T-helper 2 cell treated with Interferon-gamma antibody and Interleukin-4, amounts not matched to agents 5 μg/mL and 100 μg/mL, for 36 hours (primary cell): ENCODE measurements around the gene HEXB.
A peak's percentile ranks its signal among the peaks of the same experiment; 100 is the strongest.

Experiments used
- DNase-seq: peaks from one replicate; pipeline ENCODE4 v3.0.0; 2021; ENCODE audit warnings: low spot score
- H3K27ac Mint-ChIP-seq: one replicate; pipeline ENCODE4 v1.8.0; 2021; ENCODE audit warnings: mild to moderate bottlenecking, mixed read lengths
- H3K27me3 Mint-ChIP-seq: one replicate; pipeline ENCODE4 v1.8.0; 2021; ENCODE audit warnings: low read depth, mixed read lengths
- H3K36me3 Mint-ChIP-seq: one replicate; pipeline ENCODE4 v1.8.0; 2021; ENCODE audit warnings: low read depth, mixed read lengths
- H3K4me1 Mint-ChIP-seq: one replicate; pipeline ENCODE4 v1.8.0; 2021; ENCODE audit warnings: low read depth, mixed read lengths
- H3K4me3 Mint-ChIP-seq: one replicate; pipeline ENCODE4 v1.8.0; 2022; ENCODE audit warnings: mild to moderate bottlenecking, moderate library complexity, mixed read lengths
- H3K9me3 Mint-ChIP-seq: one replicate; pipeline ENCODE4 v1.8.0; 2021; ENCODE audit warnings: mixed read lengths

Gene HEXB

GRCh38 chr5:74684900-74685851 lies at the start of gene HEXB:
HEXB (plus strand) TSS chr5:74685233; CDS start chr5:74685261, 28 bp downstream.
- peaks cover 15% of the 10 kb centered on the region for H3K36me3 Mint-ChIP-seq
- H3K9me3 Mint-ChIP-seq = no peaks in the 10 kb centered on the region
- H3K4me3 Mint-ChIP-seq = peak within 1 kb of the TSS; percentile 83
- peaks cover 17% of the 10 kb centered on the region for H3K4me1 Mint-ChIP-seq
- H3K27me3 Mint-ChIP-seq = peaks cover 17% of the 10 kb centered on the region
- DNase-seq = peak; percentile 89
- H3K27ac Mint-ChIP-seq = peak within 1 kb of the TSS; percentile 64

GRCh38 chr5:74636149-74636548 lies 48.9 kb upstream of the HEXB start:
- no peak for DNase-seq
- no peaks in the 10 kb centered on the region for H3K36me3 Mint-ChIP-seq
- H3K4me3 Mint-ChIP-seq = no peak overlapping the region
- no peak overlapping the region for H3K27ac Mint-ChIP-seq
- H3K27me3 Mint-ChIP-seq = peaks cover 45% of the 10 kb centered on the region
- H3K9me3 Mint-ChIP-seq = no peaks in the 10 kb centered on the region
- peaks cover 20% of the 10 kb centered on the region for H3K4me1 Mint-ChIP-seq

GRCh38 chr5:74636552-74636951 lies 48.5 kb upstream of the HEXB start:
- Mint-ChIP-seq H3K4me3 (no peak overlapping the region), H3K27ac (no peak overlapping the region), H3K27me3 (peaks cover 48% of the 10 kb centered on the region), H3K36me3 (no peaks in the 10 kb centered on the region), H3K9me3 (no peaks in the 10 kb centered on the region), H3K4me1 (peaks cover 22% of the 10 kb centered on the region)
- DNase-seq = no peak

- H3K27me3 Mint-ChIP-seq = peaks cover 65% of the 10 kb centered on the region
- H3K4me3 Mint-ChIP-seq = no peak overlapping the region
- H3K36me3 Mint-ChIP-seq = no peaks in the 10 kb centered on the region
- DNase-seq = no peak
- H3K9me3 Mint-ChIP-seq = no peaks in the 10 kb centered on the region
- H3K27ac Mint-ChIP-seq = no peak overlapping the region
- peaks cover 21% of the 10 kb centered on the region for H3K4me1 Mint-ChIP-seq
Measured at GRCh38 chr5:74638544-74638969, 46.5 kb upstream of the HEXB start.

GRCh38 chr5:74638970-74639806 lies 45.8 kb upstream of the HEXB start:
- no peak for DNase-seq
- H3K4me3 Mint-ChIP-seq = peak overlapping the region; percentile 81
- H3K9me3 Mint-ChIP-seq = no peaks in the 10 kb centered on the region
- peaks cover 21% of the 10 kb centered on the region for H3K4me1 Mint-ChIP-seq
- peaks cover 69% of the 10 kb centered on the region for H3K27me3 Mint-ChIP-seq
- H3K36me3 Mint-ChIP-seq = no peaks in the 10 kb centered on the region
- H3K27ac Mint-ChIP-seq = no peak overlapping the region

- Mint-ChIP-seq H3K27me3 (peaks cover 69% of the 10 kb centered on the region), H3K36me3 (no peaks in the 10 kb centered on the region), H3K4me3 (peak overlapping the region; percentile 81), H3K27ac (no peak overlapping the region), H3K4me1 (peaks cover 21% of the 10 kb centered on the region), H3K9me3 (no peaks in the 10 kb centered on the region)
- no peak for DNase-seq
Measured at GRCh38 chr5:74639807-74640449, 45.1 kb upstream of the HEXB start.

GRCh38 chr5:74640450-74640953 lies 44.5 kb upstream of the HEXB start, which contains the start of gene ENC1:
ENC1 (minus strand) TSS chr5:74640728; CDS start chr5:74636485, 4,243 bp downstream.
- Mint-ChIP-seq H3K4me1 (peaks cover 21% of the 10 kb centered on the region), H3K36me3 (no peaks in the 10 kb centered on the region), H3K4me3 (peak within 1 kb of the TSS; percentile 81), H3K27ac (no peak within 1 kb of the TSS), H3K9me3 (no peaks in the 10 kb centered on the region), H3K27me3 (peaks cover 75% of the 10 kb centered on the region)
- DNase-seq = peak; percentile 76

GRCh38 chr5:74640954-74641734 lies 43.9 kb upstream of the HEXB start:
- peak overlapping the region; percentile 81 for H3K4me3 Mint-ChIP-seq
- H3K27me3 Mint-ChIP-seq = peaks cover 75% of the 10 kb centered on the region
- no peaks in the 10 kb centered on the region for H3K9me3 Mint-ChIP-seq
- no peaks in the 10 kb centered on the region for H3K36me3 Mint-ChIP-seq
- peaks cover 21% of the 10 kb centered on the region for H3K4me1 Mint-ChIP-seq
- DNase-seq = peak; percentile 40
- no peak overlapping the region for H3K27ac Mint-ChIP-seq

GRCh38 chr5:74641735-74642542 lies 43.1 kb upstream of the HEXB start:
- no peak for DNase-seq
- Mint-ChIP-seq H3K9me3 (no peaks in the 10 kb centered on the region), H3K4me1 (peaks cover 21% of the 10 kb centered on the region), H3K27me3 (peaks cover 78% of the 10 kb centered on the region), H3K27ac (no peak overlapping the region), H3K4me3 (peak overlapping the region; percentile 81), H3K36me3 (no peaks in the 10 kb centered on the region)

GRCh38 chr5:74642543-74642863 lies 42.5 kb upstream of the HEXB start:
- DNase-seq = no peak
- Mint-ChIP-seq H3K27me3 (peaks cover 76% of the 10 kb centered on the region), H3K36me3 (no peaks in the 10 kb centered on the region), H3K9me3 (no peaks in the 10 kb centered on the region), H3K4me3 (no peak overlapping the region), H3K4me1 (peaks cover 21% of the 10 kb centered on the region), H3K27ac (no peak overlapping the region)

- Mint-ChIP-seq H3K27ac (no peak overlapping the region), H3K4me3 (no peak overlapping the region), H3K4me1 (peaks cover 21% of the 10 kb centered on the region), H3K27me3 (peaks cover 74% of the 10 kb centered on the region), H3K36me3 (no peaks in the 10 kb centered on the region), H3K9me3 (no peaks in the 10 kb centered on the region)
- no peak for DNase-seq
Measured at GRCh38 chr5:74643111-74643562, 41.9 kb upstream of the HEXB start.

- Mint-ChIP-seq H3K36me3 (no peaks in the 10 kb centered on the region), H3K27ac (no peak overlapping the region), H3K4me1 (peaks cover 1% of the 10 kb centered on the region), H3K9me3 (no peaks in the 10 kb centered on the region), H3K27me3 (peaks cover 47% of the 10 kb centered on the region), H3K4me3 (no peak overlapping the region)
- DNase-seq = no peak
Measured at GRCh38 chr5:74647096-74647495, 37.9 kb upstream of the HEXB start.
